K562 (cell line): ENCODE results near the gene RALGAPA2. TPM values are rescaled to one million over a fixed set of nuclear protein-coding genes. Genes with fewer than 3 reads are reported as not detected.

Experiments used
- AFF4 ChIP-seq: sonication (generic); formaldehyde crosslinking; IDR thresholded peaks from 2 replicates; pipeline ENCODE4 v1.8.0; 2023; ENCODE audit warnings: mild to moderate bottlenecking, missing genetic modification reagents
- ATF3 ChIP-seq, 2 experiments: fragments of 450-650 bp in 1 of 2; sonication (generic) in 1 of 2; formaldehyde crosslinking in 1 of 2; IDR thresholded peaks in 1 of 2; conservative IDR thresholded peaks in 1 of 2; 2 replicates each; pipeline versions ENCODE4 v1.6.1 to v1.8.1; 2016 to 2023; ENCODE audit warnings: mild to moderate bottlenecking in 2 of 2, moderate library complexity in 2 of 2, inconsistent platforms in 1 of 2, missing genetic modification reagents in 1 of 2
- FOXA1 ChIP-seq: fragments of 450-650 bp; IDR thresholded peaks from 2 replicates; pipeline ENCODE4 v1.6.1; 2016; ENCODE audit warnings: mild to moderate bottlenecking, borderline replicate concordance
- ZNF436 ChIP-seq: fragments of 250-450, 450-650 bp; sonication (Bioruptor Pico); formaldehyde crosslinking; IDR thresholded peaks from 2 replicates; pipeline ENCODE4 v1.7.0; 2020; ENCODE audit warnings: mild to moderate bottlenecking
- ZNF584 ChIP-seq: fragments of 200-800 bp; sonication (Bioruptor generic); IDR thresholded peaks from 2 replicates; pipeline ENCODE4 v1.6.1; 2016; ENCODE audit warnings: low read depth, mild to moderate bottlenecking, missing genetic modification characterization, missing compliant biosample characterization
- polyA plus RNA-seq, 8 experiments: library from polyadenylated mRNA; depleted of rRNA in 4 of 8; stranded (reverse) in 5 of 8; unstranded in 3 of 8; fragments of >200 nt; fragmentation: Nextera tagmentation in 2 of 8; fragmentation: Illumina TruSeq in 1 of 8; extraction: Ambion mirVana in 2 of 8; extraction: Trizol in 1 of 8; gene quantifications; 2 replicates each; pipeline versions ENCODE4 v1.2.1 to v1.2.3, GENCODE V29; 2011 to 2014; ENCODE audit warnings: inconsistent platforms in 1 of 8, missing spikeins in 1 of 8
- total RNA-seq, 7 experiments: library from RNA; depleted of rRNA in 6 of 7; stranded (reverse); fragments of >200 nt in 6 of 7; fragmentation: Illumina TruSeq in 2 of 7; extraction: Trizol in 2 of 7; gene quantifications; 2 replicates each; pipeline versions ENCODE4 v1.2.1 to v1.2.3, GENCODE V29; 2011 to 2021; ENCODE audit warnings: low replicate concordance in 1 of 7

Gene RALGAPA2
- total and polyA plus RNA-seq, 9 of the 15 experiments (the other 6 are each of a cell fraction or from before 2014, with no cell fraction given), result 0.35 to 2.7 (median 1.4) TPM

- TF ChIP-seq AFF4 (CRISPR knock-in tag) (no peak), ATF3 (IDR thresholded peaks at IDR 0.05) (no peak), ATF3 (CRISPR knock-in tag; conservative IDR thresholded peaks at IDR 0.05) (no peak), ZNF436 (CRISPR knock-in tag) (no peak), FOXA1 (no peak), ZNF584 (no peak)
Measured at GRCh38 chr20:20666359-20666758, 46.1 kb downstream of the RALGAPA2 start (continued).
